GM21423 (cell line): ENCODE results near the gene SPRY2.

ENCODE experiments used
- ATAC-seq: cut with Tn5 transposase; IDR thresholded peaks from one replicate; pipeline ENCODE4 v1.9.1; 2021; ENCODE audit warnings: mild to moderate bottlenecking, moderate library complexity; ENCODE audit not compliant: unreplicated experiment

Gene SPRY2

GRCh38 chr13:80341101-80341755 lies at the start of gene SPRY2:
Gene SPRY2 (minus strand): TSS chr13:80341126. CDS start chr13:80337705, 3,421 bp downstream.
- ATAC-seq: peak; percentile 56

GRCh38 chr13:80390338-80390737 lies 49.4 kb upstream of the SPRY2 start:
- ATAC-seq: no peak

- ATAC-seq: no peak
Measured at GRCh38 chr13:80389073-80390038, 48.4 kb upstream of the SPRY2 start.

GRCh38 chr13:80388506-80388905 lies 47.6 kb upstream of the SPRY2 start:
- no peak for ATAC-seq

- ATAC-seq: no peak
Measured at GRCh38 chr13:80386592-80386991, 45.7 kb upstream of the SPRY2 start.

- peak; percentile 69 for ATAC-seq
Measured at GRCh38 chr13:80386002-80386401, 45.1 kb upstream of the SPRY2 start.

GRCh38 chr13:80382576-80382975 lies 41.6 kb upstream of the SPRY2 start:
- ATAC-seq: no peak

GRCh38 chr13:80379245-80379644 lies 38.3 kb upstream of the SPRY2 start:
- no peak for ATAC-seq

- no peak for ATAC-seq
Measured at GRCh38 chr13:80376554-80376953, 35.6 kb upstream of the SPRY2 start.

GRCh38 chr13:80374901-80375300 lies 34.0 kb upstream of the SPRY2 start:
- no peak for ATAC-seq

- ATAC-seq: no peak
Measured at GRCh38 chr13:80374444-80374843, 33.5 kb upstream of the SPRY2 start.

GRCh38 chr13:80371840-80372509 lies 31.0 kb upstream of the SPRY2 start:
- no peak for ATAC-seq

GRCh38 chr13:80367473-80367872 lies 26.5 kb upstream of the SPRY2 start:
- ATAC-seq: no peak

GRCh38 chr13:80363890-80364503 lies 23.1 kb upstream of the SPRY2 start:
- no peak for ATAC-seq

- ATAC-seq: no peak
Measured at GRCh38 chr13:80362481-80362880, 21.6 kb upstream of the SPRY2 start.

GRCh38 chr13:80361883-80362327 lies 21.0 kb upstream of the SPRY2 start:
- peak; percentile 94 for ATAC-seq

GRCh38 chr13:80361298-80361697 lies 20.4 kb upstream of the SPRY2 start:
- no peak for ATAC-seq

- no peak for ATAC-seq
Measured at GRCh38 chr13:80360453-80360800, 19.5 kb upstream of the SPRY2 start.

GRCh38 chr13:80359778-80360452 lies 19.0 kb upstream of the SPRY2 start:
- no peak for ATAC-seq

- ATAC-seq: no peak
Measured at GRCh38 chr13:80359414-80359777, 18.5 kb upstream of the SPRY2 start.
